A673 (cell line): ENCODE results near the gene DIPK1C. TPM values are rescaled to one million over a fixed set of nuclear protein-coding genes. Genes with fewer than 3 reads are reported as not detected.

Experiments
- BruUV-seq: library from RNA; stranded (reverse); fragments of 400-500 nt; replicated peaks from 2 replicates; lab custom pipeline; 2021; lab: Mats Ljungman, UMichigan
- CTCF ChIA-PET: fragments of 300-600 bp; sonication (Branson Sonifier 250); formaldehyde crosslinking; loops from one replicate; lab custom pipeline; 2022; ENCODE audit warnings: antibody characterized with exemption; lab: Charles Lee
- POLR2A ChIA-PET: fragments of 300-600 bp; sonication (Branson Sonifier 250); formaldehyde crosslinking; loops from one replicate; lab custom pipeline; 2022; ENCODE audit warnings: antibody characterized with exemption; ENCODE audit not compliant: low non-redundant PET; lab: Charles Lee
- DNase-seq: peaks from one replicate; pipeline ENCODE4 v3.0.0-alpha.2; 2015; ENCODE audit warnings: low spot score
- H3K27ac ChIP-seq: fragments of 200-600 bp; sonication (generic); 2 replicates; pipeline ENCODE4 v1.5.1; 2016; ENCODE audit warnings: mixed run types, low read depth, mild to moderate bottlenecking, mixed read lengths, antibody characterized with exemption, low read length; ENCODE audit not compliant: poor library complexity, severe bottlenecking
- H3K27me3 ChIP-seq: fragments of 200-600 bp; sonication (generic); replicated peaks from 2 replicates; pipeline ENCODE4 v1.6.1; 2017; ENCODE audit warnings: mixed run types, low read depth, mild to moderate bottlenecking, mixed read lengths, antibody characterized with exemption, low read length; ENCODE audit not compliant: insufficient read depth, poor library complexity
- H3K36me3 ChIP-seq: fragments of 200-600 bp; sonication (generic); 2 replicates; pipeline ENCODE4 v1.6.1; 2016; ENCODE audit warnings: mixed run types, mild to moderate bottlenecking, mixed read lengths, antibody characterized with exemption, low read length; ENCODE audit not compliant: insufficient read depth, poor library complexity, severe bottlenecking
- H3K4me1 ChIP-seq: fragments of 200-600 bp; sonication (generic); 2 replicates; pipeline ENCODE4 v1.6.1; 2017; ENCODE audit warnings: mixed run types, mild to moderate bottlenecking, mixed read lengths, antibody characterized with exemption, low read length; ENCODE audit not compliant: insufficient read depth, poor library complexity, severe bottlenecking
- H3K4me3 ChIP-seq: fragments of 200-600 bp; sonication (generic); 2 replicates; pipeline ENCODE4 v1.5.1; 2016; ENCODE audit warnings: low read depth, mixed run types, mild to moderate bottlenecking, mixed read lengths, low read length; ENCODE audit not compliant: poor library complexity, severe bottlenecking
- H3K9me3 ChIP-seq: fragments of 200-600 bp; sonication (generic); 2 replicates; pipeline ENCODE4 v1.6.1; 2016; ENCODE audit warnings: mixed run types, low read depth, mild to moderate bottlenecking, mixed read lengths, antibody characterized with exemption, low read length; ENCODE audit not compliant: poor library complexity, severe bottlenecking
- CTCF ChIP-seq: fragments of 300-800, 200-600 bp; sonication (generic); conservative IDR thresholded peaks from 2 replicates; pipeline ENCODE4 v1.5.1; 2017; ENCODE audit warnings: low read depth, mild to moderate bottlenecking, antibody characterized with exemption, low read length, moderate library complexity, mixed read lengths
- EZH2 ChIP-seq: fragments of 200-600 bp; sonication (generic); IDR thresholded peaks from 2 replicates; pipeline ENCODE4 v1.6.1; 2017; ENCODE audit warnings: borderline replicate concordance, low read depth, mild to moderate bottlenecking, mixed read lengths, antibody characterized with exemption, low read length; ENCODE audit not compliant: poor library complexity, severe bottlenecking
- intact Hi-C: fragments of 100-400 bp; cut with micrococcal nuclease; formaldehyde crosslinking; loops from one replicate; pipeline ENCODE4 v1.10.0; 2022; ENCODE audit not compliant: unreplicated experiment
- total RNA-seq: library from RNA; stranded (reverse); gene quantifications from 2 replicates; pipeline ENCODE4 v1.2.3, GENCODE V29; 2021

The DIPK1C gene
- total RNA-seq, 1 experiment from 2014 or later, result not detected

GRCh38 chr18:74472312-74472711, 15.2 kb upstream of the DIPK1C start:
- intact Hi-C loops, result no loop called here
- POLR2A ChIA-PET, result no interaction called here

DNA sequence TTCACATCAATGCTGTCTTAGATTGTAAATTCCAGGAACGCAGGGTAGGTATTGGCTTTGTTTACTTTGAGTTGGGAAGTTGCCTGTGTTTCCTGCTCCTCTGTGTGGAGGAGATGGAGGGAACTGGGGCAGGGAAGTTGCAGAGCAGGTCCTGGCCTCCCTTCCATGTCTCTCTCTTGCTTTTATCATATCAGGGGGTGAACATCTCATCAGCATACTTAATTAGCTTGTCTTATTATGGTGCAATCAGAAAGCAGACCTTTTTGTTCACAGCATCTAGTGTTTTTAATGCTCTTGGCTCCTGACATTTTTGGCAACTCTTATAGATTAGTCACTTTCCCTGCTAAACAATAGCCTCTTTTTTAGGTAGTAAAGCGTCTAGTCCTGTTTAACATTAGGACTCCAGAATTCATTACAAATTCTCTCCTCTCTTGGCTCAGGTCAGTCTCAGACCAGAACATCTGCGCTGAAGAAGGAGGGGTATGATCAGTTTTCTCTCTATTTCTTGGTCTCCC, 11.5 kb upstream of the DIPK1C start:
- no peak overlapping the region for H3K27ac ChIP-seq

More at GRCh38 chr18:74472312-74472711, 15.2 kb upstream of the DIPK1C start:
- BruUV-seq, result no TSS peak
- peaks cover 25% of the 10 kb centered on the region for H3K27me3 ChIP-seq
- TF ChIP-seq CTCF, result no peak
- no peak for TF ChIP-seq EZH2
- no peak overlapping the region for H3K27ac ChIP-seq
- no peaks in the 10 kb centered on the region for H3K4me1 ChIP-seq
- no peak for DNase-seq
- H3K4me3 ChIP-seq, result no peak overlapping the region
- CTCF ChIA-PET, result no interaction called here
- no peaks in the 10 kb centered on the region for H3K36me3 ChIP-seq
- H3K9me3 ChIP-seq, result peaks cover 3% of the 10 kb centered on the region

GRCh38 chr18:74465775-74466174, 8.7 kb upstream of the DIPK1C start:
- H3K9me3 ChIP-seq, result peaks cover 3% of the 10 kb centered on the region
- no peak overlapping the region for H3K27ac ChIP-seq
- no peak overlapping the region for H3K4me3 ChIP-seq
- no TSS peak for BruUV-seq
- no peak for TF ChIP-seq EZH2
- TF ChIP-seq CTCF, result no peak
- H3K27me3 ChIP-seq, result peaks cover 21% of the 10 kb centered on the region
- intact Hi-C loops, result loop anchor here (10.0 kb wide), 1 partner anchor 61 kb away; no protein-coding TSS in a partner anchor
- H3K4me1 ChIP-seq, result no peaks in the 10 kb centered on the region
- H3K36me3 ChIP-seq, result no peaks in the 10 kb centered on the region
- CTCF ChIA-PET, result no interaction called here
- no peak for DNase-seq
- POLR2A ChIA-PET, result no interaction called here

More for the DNA sequence above, 11.5 kb upstream of the DIPK1C start:
- intact Hi-C loops, result loop anchor here (10.0 kb wide), 1 partner anchor 64 kb away; no protein-coding TSS in a partner anchor
- ChIA-PET CTCF (no interaction called here), POLR2A (no interaction called here)
- H3K27me3 ChIP-seq, result peaks cover 25% of the 10 kb centered on the region
- H3K4me1 ChIP-seq, result no peaks in the 10 kb centered on the region
- TF ChIP-seq EZH2, result no peak
- no TSS peak for BruUV-seq
- peaks cover 3% of the 10 kb centered on the region for H3K9me3 ChIP-seq
- no peak for DNase-seq
- no peak overlapping the region for H3K4me3 ChIP-seq
- no peaks in the 10 kb centered on the region for H3K36me3 ChIP-seq

DNA sequence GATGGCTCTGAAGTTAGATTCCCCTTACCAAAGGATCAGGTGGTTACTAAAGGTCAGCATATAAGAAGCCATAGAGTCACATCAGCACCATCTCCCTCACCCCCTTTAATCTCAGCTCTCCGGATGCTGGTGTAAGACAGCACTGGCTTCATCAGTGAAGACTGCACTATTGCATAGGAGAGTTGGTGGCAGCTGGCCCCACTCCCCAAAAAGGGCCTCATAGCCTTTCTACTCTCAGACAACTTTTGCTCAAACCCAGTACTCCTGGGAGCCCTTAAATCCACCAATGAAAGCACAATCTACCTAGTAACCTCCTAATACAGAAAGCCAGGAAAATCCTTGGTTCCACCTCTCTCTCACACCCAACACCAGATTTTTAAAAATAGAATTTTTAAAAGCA, 6.9 kb upstream of the DIPK1C start:
- no peak overlapping the region for H3K27ac ChIP-seq
- no peaks in the 10 kb centered on the region for H3K36me3 ChIP-seq
- H3K27me3 ChIP-seq, result peaks cover 32% of the 10 kb centered on the region
- intact Hi-C loops, result loop anchor here (10.0 kb wide), 1 partner anchor 59 kb away; no protein-coding TSS in a partner anchor
- no peaks in the 10 kb centered on the region for H3K9me3 ChIP-seq
- DNase-seq, result no peak
- H3K4me3 ChIP-seq, result no peak overlapping the region
- H3K4me1 ChIP-seq, result no peaks in the 10 kb centered on the region
- ChIA-PET POLR2A (no interaction called here), CTCF (no interaction called here)
- BruUV-seq, result no TSS peak
- TF ChIP-seq EZH2 (no peak), CTCF (no peak)
